Nephron (organoid): ENCODE measurements around the gene C1QL4.

ENCODE experiments used
- H3K27ac Mint-ChIP-seq, 3 experiments: 2 replicates each; pipeline ENCODE4 v1.8.0; 2020; ENCODE audit warnings: mixed read lengths in 3 of 3, mild to moderate bottlenecking in 2 of 3, moderate library complexity in 1 of 3
- H3K27me3 Mint-ChIP-seq: 2 replicates; pipeline ENCODE4 v1.8.0; 2021; ENCODE audit warnings: low read depth, mild to moderate bottlenecking, moderate library complexity, mixed read lengths
- H3K36me3 Mint-ChIP-seq: 2 replicates; pipeline ENCODE4 v1.8.0; 2020; ENCODE audit warnings: low read depth, mixed read lengths
- H3K4me1 Mint-ChIP-seq: 2 replicates; pipeline ENCODE4 v1.8.0; 2020; ENCODE audit warnings: mixed read lengths
- H3K4me3 Mint-ChIP-seq, 3 experiments: 2 replicates each; pipeline ENCODE4 v1.8.0; 2020; ENCODE audit warnings: mild to moderate bottlenecking in 3 of 3, mixed read lengths in 3 of 3, moderate library complexity in 2 of 3
- H3K9me3 Mint-ChIP-seq: 2 replicates; pipeline ENCODE4 v1.8.0; 2020; ENCODE audit warnings: mixed read lengths
- CTCF ChIP-seq, 3 experiments: fragments of 200-600 bp; sonication (generic); IDR thresholded peaks; one replicate each; pipeline ENCODE4 v1.5.0; 2021; ENCODE audit warnings: antibody characterized with exemption in 3 of 3; ENCODE audit not compliant: unreplicated experiment in 3 of 3

The C1QL4 gene

GRCh38 chr12:49341777-49342065 is 4.7 kb upstream of the C1QL4 start:
- Mint-ChIP-seq H3K4me1 (peaks cover 67% of the 10 kb centered on the region), H3K27me3 (peaks cover 96% of the 10 kb centered on the region), H3K27ac (no peak overlapping the region), H3K9me3 (no peaks in the 10 kb centered on the region), H3K4me3 (peak overlapping the region in 1 of 3 experiments; percentile 32), H3K36me3 (no peaks in the 10 kb centered on the region)
- no peak for TF ChIP-seq CTCF (IDR thresholded peaks at IDR 0.05; ENCODE audit: unreplicated experiment in 3 of 3)

- TF ChIP-seq CTCF (IDR thresholded peaks at IDR 0.05; ENCODE audit: unreplicated experiment in 3 of 3) = no peak
- no peaks in the 10 kb centered on the region for H3K36me3 Mint-ChIP-seq
- H3K4me1 Mint-ChIP-seq = peaks cover 62% of the 10 kb centered on the region
- H3K4me3 Mint-ChIP-seq = peak overlapping the region; percentile 22 to 60 (median 32)
- peak overlapping the region; percentile 34 to 56 (median 55) for H3K27ac Mint-ChIP-seq
- H3K9me3 Mint-ChIP-seq = no peaks in the 10 kb centered on the region
- peaks cover 94% of the 10 kb centered on the region for H3K27me3 Mint-ChIP-seq
Measured at GRCh38 chr12:49340971-49341776, 4.2 kb upstream of the C1QL4 start.

- no peak for TF ChIP-seq CTCF (IDR thresholded peaks at IDR 0.05; ENCODE audit: unreplicated experiment in 3 of 3)
- H3K27ac Mint-ChIP-seq = peak overlapping the region; percentile 34 to 56 (median 55)
- H3K9me3 Mint-ChIP-seq = no peaks in the 10 kb centered on the region
- H3K36me3 Mint-ChIP-seq = no peaks in the 10 kb centered on the region
- peak overlapping the region; percentile 22 to 60 (median 29) for H3K4me3 Mint-ChIP-seq
- peaks cover 58% of the 10 kb centered on the region for H3K4me1 Mint-ChIP-seq
- H3K27me3 Mint-ChIP-seq = peaks cover 91% of the 10 kb centered on the region
Measured at GRCh38 chr12:49340095-49340870, 3.3 kb upstream of the C1QL4 start.

- Mint-ChIP-seq H3K27ac (peak overlapping the region; percentile 33 to 73 (median 55)), H3K36me3 (no peaks in the 10 kb centered on the region), H3K27me3 (peaks cover 91% of the 10 kb centered on the region), H3K4me3 (peak overlapping the region; percentile 5 to 28 (median 24)), H3K4me1 (peaks cover 60% of the 10 kb centered on the region), H3K9me3 (no peaks in the 10 kb centered on the region)
- TF ChIP-seq CTCF (IDR thresholded peaks at IDR 0.05; ENCODE audit: unreplicated experiment in 3 of 3) = no peak
Measured at GRCh38 chr12:49339464-49339861, 2.5 kb upstream of the C1QL4 start.

GRCh38 chr12:49338830-49339463 is 2.0 kb upstream of the C1QL4 start:
- H3K9me3 Mint-ChIP-seq = no peaks in the 10 kb centered on the region
- peak overlapping the region; percentile 33 to 79 (median 55) for H3K27ac Mint-ChIP-seq
- no peaks in the 10 kb centered on the region for H3K36me3 Mint-ChIP-seq
- no peak for TF ChIP-seq CTCF (IDR thresholded peaks at IDR 0.05; ENCODE audit: unreplicated experiment in 3 of 3)
- peaks cover 60% of the 10 kb centered on the region for H3K4me1 Mint-ChIP-seq
- H3K27me3 Mint-ChIP-seq = peaks cover 90% of the 10 kb centered on the region
- H3K4me3 Mint-ChIP-seq = peak overlapping the region; percentile 24 to 30 (median 28)
